ENCODE measurements around the gene EIF3F. TPM values are rescaled to one million over a fixed set of nuclear protein-coding genes. Genes with fewer than 3 reads are reported as not detected.

The EIF3F gene
- total and polyA plus RNA-seq, 2 donors (not counting 3 experiments of a cell fraction or from before 2014, with no cell fraction given) = 411 to 436 TPM

DNA sequence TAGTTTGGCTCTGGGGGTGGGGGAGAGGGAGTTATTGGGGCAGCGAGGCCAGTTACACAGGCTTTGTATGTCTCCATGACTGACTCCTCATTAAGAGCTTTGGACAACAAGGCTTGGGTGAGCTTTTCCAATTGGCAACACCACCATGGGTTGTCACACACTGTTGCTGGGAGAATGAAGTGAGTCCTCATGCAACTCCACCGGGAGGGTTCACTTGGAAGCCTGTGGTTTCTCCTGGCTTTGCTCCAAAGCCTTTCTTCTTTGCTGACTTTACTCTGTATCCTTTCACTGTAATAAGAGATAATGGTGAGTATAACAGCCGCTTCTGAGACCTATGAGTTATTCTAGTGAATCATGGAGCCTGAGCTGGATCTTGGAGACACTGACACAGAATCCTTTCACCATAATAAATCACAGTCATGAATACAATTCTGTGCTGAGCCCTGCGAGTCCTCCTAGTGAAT, 24.9 kb downstream of the EIF3F start:
- no peak overlapping the region for H3K27ac ChIP-seq (ENCODE audit: insufficient read depth, low read depth, low read length)
- TF ChIP-seq, protein P1, sequence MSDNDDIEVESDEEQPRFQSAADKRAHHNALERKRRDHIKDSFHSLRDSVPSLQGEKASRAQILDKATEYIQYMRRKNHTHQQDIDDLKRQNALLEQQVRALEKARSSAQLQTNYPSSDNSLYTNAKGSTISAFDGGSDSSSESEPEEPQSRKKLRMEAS (IDR thresholded peaks at IDR 0.05; ENCODE audit: insufficient read depth, insufficient read length) = no peak
- no peak for TF ChIP-seq EZH2 (IDR thresholded peaks at IDR 0.05; ENCODE audit: borderline replicate concordance, low read depth, low read length, severe bottlenecking)
- TF ChIP-seq POLR2A (IDR thresholded peaks at IDR 0.05; ENCODE audit: low read depth, low read length) = no peak
- TF ChIP-seq CTCF (IDR thresholded peaks at IDR 0.05; ENCODE audit: extremely low read depth in 1 of 2, insufficient read depth in 1 of 2, low read depth in 1 of 2, low read length in 2 of 2) = no peak
- no peak for TF ChIP-seq GATA2 (IDR thresholded peaks at IDR 0.05; ENCODE audit: insufficient read depth, insufficient read length, low read depth, low read length)
- TF ChIP-seq POLR2AphosphoS5 (IDR thresholded peaks at IDR 0.05; ENCODE audit: insufficient read depth, low read depth, low read length) = no peak
- TF ChIP-seq JUN (IDR thresholded peaks at IDR 0.05; ENCODE audit: borderline replicate concordance, insufficient read depth, insufficient read length, low read depth) = no peak
- no peak for TF ChIP-seq FOS (IDR thresholded peaks at IDR 0.05; ENCODE audit: borderline replicate concordance, insufficient read depth, low read length)
- no peak for TF ChIP-seq MYC (IDR thresholded peaks at IDR 0.05; ENCODE audit: low read depth, low read length)
- intact Hi-C loops (cut with micrococcal nuclease) = no loop called here
- no TSS peak for BruUV-seq (replicated peaks)
- no peak overlapping the region for H3K4me2 ChIP-seq (ENCODE audit: insufficient read depth, low read length)
- H3K9me1 ChIP-seq (replicated peaks; ENCODE audit: control insufficient read depth, extremely low read depth, insufficient read depth, low read length) = no peaks in the 10 kb centered on the region
- H3K36me3 ChIP-seq (ENCODE audit: control insufficient read depth in 2 of 2, extremely low read depth in 1 of 2, insufficient read depth in 2 of 2, low read length in 2 of 2) = no peaks in the 10 kb centered on the region
- FAIRE-seq = no peak
- H3K4me1 ChIP-seq (ENCODE audit: control insufficient read depth, extremely low read depth, insufficient read depth, low read length) = no peaks in the 10 kb centered on the region
- POLR2A ChIA-PET = no interaction called here
- no peak overlapping the region for H2AFZ ChIP-seq (ENCODE audit: low read depth, low read length)
- H3K9ac ChIP-seq (replicated peaks; ENCODE audit: extremely low read depth, insufficient read depth, low read length) = no peak overlapping the region
- CTCF ChIA-PET = interaction anchor here (1.1 to 11.1 kb wide), 2 partner anchors 21 to 83 kb away, joined by 3 to 822 read pairs; no protein-coding TSS in a partner anchor
- H3K79me2 ChIP-seq (ENCODE audit: control insufficient read depth, insufficient read depth, low read length) = no peaks in the 10 kb centered on the region
- peaks cover 17 to 22% of the 10 kb centered on the region in 2 experiments for H3K27me3 ChIP-seq (ENCODE audit: control insufficient read depth in 2 of 2, insufficient read depth in 2 of 2, low read length in 2 of 2)
- dilution Hi-C loops (cut with MboI; ENCODE audit: extremely low pct_ligation_motif_present, low sequenced_read_pairs) = no loop called here
- DNase-seq (ENCODE audit: low read depth, low spot score) = no peak
- no peak overlapping the region for H3K4me3 ChIP-seq (replicated peaks in 1 of 3; ENCODE audit: insufficient read depth in 1 of 3, low read depth in 1 of 3, low read length in 3 of 3)
- H3K9me3 ChIP-seq (replicated peaks; ENCODE audit: control insufficient read depth, insufficient read depth, low read length) = no peaks in the 10 kb centered on the region
- no peaks in the 10 kb centered on the region for H4K20me1 ChIP-seq (replicated peaks; ENCODE audit: control insufficient read depth, extremely low read depth, insufficient read depth, low read length)
